Measurements from ENCODE around the gene AADACL4. TPM values are rescaled to one million over a fixed set of nuclear protein-coding genes. Genes with fewer than 3 reads are reported as not detected.

AADACL4 gene
- total RNA-seq, 1 experiment from 2014 or later: not detected

DNA sequence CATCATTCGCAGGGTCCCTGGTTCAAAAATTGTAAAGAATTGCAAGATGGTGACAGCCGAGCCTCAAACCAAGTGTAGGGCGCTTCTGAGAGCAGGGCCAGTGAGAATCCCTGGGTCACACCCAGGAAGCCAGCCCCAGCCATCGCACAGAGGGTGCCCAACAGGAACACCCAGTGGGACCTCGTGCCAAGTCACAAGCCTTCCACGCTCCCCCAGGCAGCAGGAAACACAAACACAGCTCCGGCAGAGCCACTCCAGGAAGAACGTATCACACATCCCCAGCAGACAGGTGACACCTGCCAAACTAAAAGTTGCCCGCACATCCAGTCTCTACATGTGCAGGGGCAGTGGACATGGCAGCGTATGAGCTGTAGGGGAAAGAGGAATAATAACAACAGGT, 46.1 kb upstream of the AADACL4 start:
- H3K27ac ChIP-seq (ENCODE audit: insufficient read length, low read depth, low read length): no peak overlapping the region
- peaks cover 63 to 69% of the 10 kb centered on the region in 2 experiments for H3K4me1 Mint-ChIP-seq

More for the DNA sequence above, 46.1 kb upstream of the AADACL4 start:
- H3K27me3 Mint-ChIP-seq (ENCODE audit: low read depth): peaks cover 26% of the 10 kb centered on the region
- Histone ChIP-seq H3K79me1 (ENCODE audit: insufficient read depth, low read depth, low read length, poor library complexity, severe bottlenecking) (no peaks in the 10 kb centered on the region), H2AFZ (ENCODE audit: low read length) (no peak overlapping the region), H2BK120ac (ENCODE audit: low read depth, low read length, poor library complexity, severe bottlenecking) (no peak overlapping the region), H3K9ac (ENCODE audit: extremely low read depth, insufficient read length, low read length) (no peak overlapping the region), H3K23ac (ENCODE audit: insufficient read length, low read depth, low read length) (no peak overlapping the region), H3K79me2 (ENCODE audit: insufficient read depth, low read length) (no peaks in the 10 kb centered on the region), H3K14ac (ENCODE audit: insufficient read depth, low read length) (no peak overlapping the region), H3K56ac (ENCODE audit: insufficient read length, low read depth, low read length) (no peak overlapping the region), H3K4ac (ENCODE audit: low read depth, low read length) (no peak overlapping the region), H3K27me3 (ENCODE audit: insufficient read depth, low read length) (no peaks in the 10 kb centered on the region; the same call in 1 of the 2 replicates), H3K18ac (ENCODE audit: insufficient read length, low read depth, low read length) (no peak overlapping the region), H3K4me2 (ENCODE audit: insufficient read depth, insufficient read length, low read length) (no peak overlapping the region), H4K91ac (ENCODE audit: insufficient read length, low read depth, low read length) (no peak overlapping the region), H2BK20ac (ENCODE audit: low read depth, low read length, poor library complexity, severe bottlenecking) (no peak overlapping the region), H2BK5ac (ENCODE audit: insufficient read length, low read length) (no peak overlapping the region), H2BK12ac (ENCODE audit: insufficient read length, low read depth, low read length) (no peak overlapping the region), H3K23me2 (ENCODE audit: insufficient read length, low read depth, low read length, poor library complexity, severe bottlenecking) (peaks cover 13% of the 10 kb centered on the region), H3T11ph (ENCODE audit: low read length) (no peak overlapping the region), H2BK15ac (ENCODE audit: low read depth, low read length) (no peak overlapping the region), H3K9me3 (ENCODE audit: control insufficient read depth, low read depth, low read length) (no peaks in the 10 kb centered on the region), H4K5ac (ENCODE audit: insufficient read length, low read depth, low read length) (no peak overlapping the region), H2AK5ac (ENCODE audit: insufficient read length, low read length) (no peak overlapping the region), H4K20me1 (ENCODE audit: control insufficient read depth, insufficient read depth, insufficient read length) (no peaks in the 10 kb centered on the region), H3K4me1 (ENCODE audit: insufficient read depth, low read length) (peaks cover 6% of the 10 kb centered on the region; the same call in 1 of the 2 replicates), H4K8ac (replicated peaks; ENCODE audit: insufficient read length, low read depth, low read length) (no peak overlapping the region)
- H3K9me3 Mint-ChIP-seq: no peaks in the 10 kb centered on the region; a peak in 1 of 5 replicates
- no CpG with 5 or more reads among the region's 10 CpGs for WGBS (ENCODE audit: extremely low coverage, insufficient read length, low lambda C conversion rate)
- DNase-seq: no peak
- no peak overlapping the region for H3K27ac Mint-ChIP-seq
- H3K36me3 Mint-ChIP-seq (ENCODE audit: insufficient read depth in 1 of 3, low read depth in 3 of 3): peaks cover 0 to 24% (median 2%) of the 10 kb centered on the region in 3 experiments; a peak in 3 of 7 replicates
- TF ChIP-seq, protein P1, sequence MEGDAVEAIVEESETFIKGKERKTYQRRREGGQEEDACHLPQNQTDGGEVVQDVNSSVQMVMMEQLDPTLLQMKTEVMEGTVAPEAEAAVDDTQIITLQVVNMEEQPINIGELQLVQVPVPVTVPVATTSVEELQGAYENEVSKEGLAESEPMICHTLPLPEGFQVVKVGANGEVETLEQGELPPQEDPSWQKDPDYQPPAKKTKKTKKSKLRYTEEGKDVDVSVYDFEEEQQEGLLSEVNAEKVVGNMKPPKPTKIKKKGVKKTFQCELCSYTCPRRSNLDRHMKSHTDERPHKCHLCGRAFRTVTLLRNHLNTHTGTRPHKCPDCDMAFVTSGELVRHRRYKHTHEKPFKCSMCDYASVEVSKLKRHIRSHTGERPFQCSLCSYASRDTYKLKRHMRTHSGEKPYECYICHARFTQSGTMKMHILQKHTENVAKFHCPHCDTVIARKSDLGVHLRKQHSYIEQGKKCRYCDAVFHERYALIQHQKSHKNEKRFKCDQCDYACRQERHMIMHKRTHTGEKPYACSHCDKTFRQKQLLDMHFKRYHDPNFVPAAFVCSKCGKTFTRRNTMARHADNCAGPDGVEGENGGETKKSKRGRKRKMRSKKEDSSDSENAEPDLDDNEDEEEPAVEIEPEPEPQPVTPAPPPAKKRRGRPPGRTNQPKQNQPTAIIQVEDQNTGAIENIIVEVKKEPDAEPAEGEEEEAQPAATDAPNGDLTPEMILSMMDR (conservative IDR thresholded peaks at IDR 0.05): no peak
- H3K4me3 Mint-ChIP-seq: no peak overlapping the region

All from H9 (cell line).